Measurements from ENCODE around the gene DET1. TPM values are rescaled to one million over a fixed set of nuclear protein-coding genes. Genes with fewer than 3 reads are reported as not detected.

Gene DET1
- total and polyA plus RNA-seq, 2 of the 13 experiments (the other 11 are each of a cell fraction or from before 2014, with no cell fraction given): 2.2 to 4.2 TPM

GRCh38 chr15:88487796-88488523 is 58.5 kb downstream of the DET1 start:
- 48% methylated on average over 2 of the region's 11 CpGs for WGBS (ENCODE audit: low lambda C conversion rate)
- H2AFZ ChIP-seq (ENCODE audit: low read length): no peak overlapping the region
- no peak overlapping the region for H3K4me2 ChIP-seq (ENCODE audit: low read depth, low read length)
- no TSS peak for BruUV-seq (replicated peaks)
- H4K20me1 ChIP-seq (ENCODE audit: insufficient read depth, low read length): no peaks in the 10 kb centered on the region
- no peaks in the 10 kb centered on the region for H3K36me3 ChIP-seq (replicated peaks in 1 of 2; ENCODE audit: control insufficient read depth in 1 of 2, insufficient read depth in 2 of 2, low read length in 2 of 2)
- H3K27ac ChIP-seq (ENCODE audit: extremely low read length, insufficient read depth, low read length): no peak overlapping the region
- H3K9me3 ChIP-seq (ENCODE audit: low read length): no peaks in the 10 kb centered on the region
- no peak overlapping the region for H3K9ac ChIP-seq (ENCODE audit: insufficient read depth, low read depth, low read length)
- H3K27me3 ChIP-seq (ENCODE audit: control insufficient read depth in 1 of 2, insufficient read depth in 2 of 2, low read length in 2 of 2): no peaks in the 10 kb centered on the region
- DNase-seq (ENCODE audit: low spot score) (no peak), FAIRE-seq (no peak), ATAC-seq (no peak)
- H3K4me1 ChIP-seq (ENCODE audit: insufficient read depth, low read length): no peaks in the 10 kb centered on the region
- no peaks in the 10 kb centered on the region for H3K79me2 ChIP-seq (ENCODE audit: insufficient read depth, low read length)
- no peak overlapping the region for H3K4me3 ChIP-seq (replicated peaks in 1 of 3; ENCODE audit: insufficient read depth in 1 of 3, low read depth in 2 of 3, low read length in 3 of 3)
- intact Hi-C loops (cut with micrococcal nuclease; ENCODE audit: unreplicated experiment): no loop called here
- ChIA-PET CTCF (ENCODE audit: low intra/inter-chr PET ratio, low total read pairs) (no interaction called here), POLR2A (no interaction called here)
- in situ Hi-C loops (cut with HindIII; ENCODE audit: extremely low pct_ligation_motif_present, low pct_unique_long_range_greater_than_20kb): no loop called here
- TF ChIP-seq ZNF496 (CRISPR knock-in tag; IDR thresholded peaks at IDR 0.05; ENCODE audit: insufficient replicate concordance) (no peak), MEIS2 (CRISPR knock-in tag; IDR thresholded peaks at IDR 0.05) (no peak), TCF7L2 (IDR thresholded peaks at IDR 0.05; ENCODE audit: low read depth, low read length) (no peak), PBX2 (CRISPR knock-in tag; IDR thresholded peaks at IDR 0.05) (no peak), HNRNPH1 (optimal IDR thresholded peaks at IDR 0.05; ENCODE audit: low read depth, low read length) (no peak), RXRA (CRISPR knock-in tag; IDR thresholded peaks at IDR 0.05) (no peak), ZNF530 (CRISPR knock-in tag; IDR thresholded peaks at IDR 0.05; ENCODE audit: low read depth) (no peak), IRF1 (CRISPR knock-in tag; IDR thresholded peaks at IDR 0.05; ENCODE audit: low read depth) (no peak), HNF1A (IDR thresholded peaks at IDR 0.05; ENCODE audit: low read depth) (no peak), HNF1A (CRISPR knock-in tag; IDR thresholded peaks at IDR 0.05; ENCODE audit: borderline replicate concordance) (no peak), SATB2 (CRISPR knock-in tag; IDR thresholded peaks at IDR 0.05) (no peak), IKZF4 (CRISPR knock-in tag; IDR thresholded peaks at IDR 0.05; ENCODE audit: borderline replicate concordance, low read depth, not compliant biosample characterization) (no peak), ZNF713 (CRISPR knock-in tag; IDR thresholded peaks at IDR 0.05) (no peak), ZNF577 (CRISPR knock-in tag; IDR thresholded peaks at IDR 0.05; ENCODE audit: borderline replicate concordance, low read depth) (no peak), BORCS8-MEF2B (CRISPR knock-in tag; IDR thresholded peaks at IDR 0.05) (no peak), USF2 (IDR thresholded peaks at IDR 0.05; ENCODE audit: low read depth, low read length) (no peak), USF2 (CRISPR knock-in tag; IDR thresholded peaks at IDR 0.05; ENCODE audit: borderline replicate concordance) (no peak)
